ENCODE measurements around the gene YIF1A.
"Not testable (repeated sequence)": the region's sequence is repeated elsewhere in the genome, so short reads cannot be mapped to it uniquely, and the experiment has no call there.

Gene YIF1A

GRCh38 chr11:66267379-66268243 is 21.3 kb downstream of the YIF1A start:
- peak; percentile 59 for DNase-seq

GRCh38 chr11:66267039-66267378 is 21.9 kb downstream of the YIF1A start:
- no peak for DNase-seq

GRCh38 chr11:66266378-66267038 is 22.4 kb downstream of the YIF1A start:
- DNase-seq, result no peak

- no peak for DNase-seq
These were observed 23.2 kb downstream of the YIF1A start for GRCh38 chr11:66265531-66266377.

- no peak for DNase-seq
These were observed 24.0 kb downstream of the YIF1A start for GRCh38 chr11:66264914-66265313.

GRCh38 chr11:66264383-66264782 is 24.6 kb downstream of the YIF1A start:
- no peak for DNase-seq

- DNase-seq, result no peak
These were observed 25.2 kb downstream of the YIF1A start for GRCh38 chr11:66263785-66264184.

GRCh38 chr11:66263231-66263630 is 25.7 kb downstream of the YIF1A start:
- DNase-seq, result no peak

- no peak for DNase-seq
These were observed 26.2 kb downstream of the YIF1A start for GRCh38 chr11:66262696-66263095.

GRCh38 chr11:66262191-66262590 is 26.8 kb downstream of the YIF1A start:
- no peak for DNase-seq

GRCh38 chr11:66261578-66261977 is 27.4 kb downstream of the YIF1A start:
- DNase-seq, result no peak

GRCh38 chr11:66259956-66260355 is 29.0 kb downstream of the YIF1A start:
- DNase-seq, result no peak

GRCh38 chr11:66259225-66259624 is 29.7 kb downstream of the YIF1A start:
- DNase-seq, result no peak

GRCh38 chr11:66258473-66258893 is 30.5 kb downstream of the YIF1A start:
- DNase-seq, result no peak

- not testable (repeated sequence) for DNase-seq
These were observed 35.9 kb downstream of the YIF1A start for GRCh38 chr11:66253081-66253480.

- DNase-seq, result no peak
These were observed 37.1 kb downstream of the YIF1A start for GRCh38 chr11:66251809-66252208.

- no peak for DNase-seq
These were observed 40.0 kb downstream of the YIF1A start for GRCh38 chr11:66248903-66249302.

GRCh38 chr11:66247801-66248200 is 41.1 kb downstream of the YIF1A start:
- DNase-seq, result no peak

- DNase-seq, result no peak
These were observed 41.6 kb downstream of the YIF1A start for GRCh38 chr11:66247295-66247694.

- DNase-seq, result no peak
These were observed 45.0 kb downstream of the YIF1A start for GRCh38 chr11:66243782-66244535.

GRCh38 chr11:66242095-66242765 is 46.7 kb downstream of the YIF1A start:
- no peak for DNase-seq

- no peak for DNase-seq
These were observed 48.2 kb downstream of the YIF1A start for GRCh38 chr11:66240781-66241136.

Data from KG1 (cell line).